Hepatocyte (in vitro differentiated cells): ENCODE data around the gene CABP4.

Experiments
- EZH2phosphoT487 ChIP-seq: fragments of 200-600 bp; sonication (generic); IDR thresholded peaks from one replicate; pipeline ENCODE4 v1.6.1; 2018; ENCODE audit warnings: antibody characterized with exemption, mild to moderate bottlenecking, low read depth, moderate library complexity; ENCODE audit not compliant: unreplicated experiment, severe bottlenecking
- TF ChIP-seq, protein P1 (sequence below): fragments of 200-600 bp; sonication (generic); IDR thresholded peaks from 2 replicates; pipeline ENCODE4 v1.5.1; 2016; ENCODE audit warnings: antibody characterized with exemption, mild to moderate bottlenecking; ENCODE audit not compliant: poor library complexity

DNA sequence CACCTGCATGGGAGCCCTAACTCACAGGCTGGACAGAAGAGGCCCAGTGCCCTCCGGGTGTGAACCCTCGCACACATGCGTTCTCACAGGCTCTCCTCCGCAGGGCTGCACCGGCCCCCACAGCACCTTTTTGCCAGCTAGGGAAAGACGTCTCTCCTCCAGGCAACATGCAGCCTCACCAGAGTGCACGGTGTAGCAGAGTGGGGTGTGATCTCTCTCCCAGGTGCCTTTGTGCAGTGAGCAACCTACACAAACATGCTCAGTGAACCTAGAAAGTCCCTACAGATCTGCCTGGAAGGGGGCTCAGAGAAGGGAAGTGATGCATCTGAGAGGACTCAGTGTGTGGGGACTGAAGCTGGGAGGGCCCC, 43.4 kb upstream of the CABP4 start:
- TF ChIP-seq, protein P1, sequence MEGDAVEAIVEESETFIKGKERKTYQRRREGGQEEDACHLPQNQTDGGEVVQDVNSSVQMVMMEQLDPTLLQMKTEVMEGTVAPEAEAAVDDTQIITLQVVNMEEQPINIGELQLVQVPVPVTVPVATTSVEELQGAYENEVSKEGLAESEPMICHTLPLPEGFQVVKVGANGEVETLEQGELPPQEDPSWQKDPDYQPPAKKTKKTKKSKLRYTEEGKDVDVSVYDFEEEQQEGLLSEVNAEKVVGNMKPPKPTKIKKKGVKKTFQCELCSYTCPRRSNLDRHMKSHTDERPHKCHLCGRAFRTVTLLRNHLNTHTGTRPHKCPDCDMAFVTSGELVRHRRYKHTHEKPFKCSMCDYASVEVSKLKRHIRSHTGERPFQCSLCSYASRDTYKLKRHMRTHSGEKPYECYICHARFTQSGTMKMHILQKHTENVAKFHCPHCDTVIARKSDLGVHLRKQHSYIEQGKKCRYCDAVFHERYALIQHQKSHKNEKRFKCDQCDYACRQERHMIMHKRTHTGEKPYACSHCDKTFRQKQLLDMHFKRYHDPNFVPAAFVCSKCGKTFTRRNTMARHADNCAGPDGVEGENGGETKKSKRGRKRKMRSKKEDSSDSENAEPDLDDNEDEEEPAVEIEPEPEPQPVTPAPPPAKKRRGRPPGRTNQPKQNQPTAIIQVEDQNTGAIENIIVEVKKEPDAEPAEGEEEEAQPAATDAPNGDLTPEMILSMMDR = no peak
- no peak for TF ChIP-seq EZH2phosphoT487
